Occipital lobe (tissue), 2 donors: ENCODE results near the gene FHIP2A. TPM values are rescaled to one million over a fixed set of nuclear protein-coding genes. Genes with fewer than 3 reads are reported as not detected.
"Not testable (repeated sequence)": the region's sequence is repeated elsewhere in the genome, so short reads cannot be mapped to it uniquely, and the experiment has no call there.

ENCODE experiments used
- DNase-seq: peaks from one replicate; lab custom pipeline; 2025; lab: John Stamatoyannopoulos, UW
- total RNA-seq: library from RNA; depleted of rRNA; stranded (reverse); fragments of >200 nt; gene quantifications from one replicate; pipeline ENCODE4 v1.2.3, GENCODE V29; 2014

The FHIP2A gene
- 47.7 TPM for total RNA-seq

- DNase-seq, result peak; percentile 49
These were observed at the start of gene FHIP2A for GRCh38 chr10:114821293-114821914. FHIP2A (plus strand) TSS chr10:114821780; CDS start chr10:114822079, 299 bp downstream.

- no peak for DNase-seq
These were observed 48.9 kb upstream of the FHIP2A start for GRCh38 chr10:114772496-114773196.

GRCh38 chr10:114773197-114773532 is 48.4 kb upstream of the FHIP2A start:
- DNase-seq, result no peak

GRCh38 chr10:114775082-114775481 is 46.5 kb upstream of the FHIP2A start:
- not testable (repeated sequence) for DNase-seq

- DNase-seq, result no peak
These were observed 44.2 kb upstream of the FHIP2A start for GRCh38 chr10:114777415-114777814.

- DNase-seq, result no peak
These were observed 41.6 kb upstream of the FHIP2A start for GRCh38 chr10:114779803-114780576.

GRCh38 chr10:114780577-114781184 is 40.9 kb upstream of the FHIP2A start:
- DNase-seq, result no peak

- no peak for DNase-seq
These were observed 38.9 kb upstream of the FHIP2A start for GRCh38 chr10:114782666-114783065.

- DNase-seq, result no peak
These were observed 37.9 kb upstream of the FHIP2A start for GRCh38 chr10:114783686-114784085.

GRCh38 chr10:114786492-114786891 is 35.1 kb upstream of the FHIP2A start:
- not testable (repeated sequence) for DNase-seq

GRCh38 chr10:114787131-114787530 is 34.4 kb upstream of the FHIP2A start:
- DNase-seq, result not testable (repeated sequence)

- no peak for DNase-seq
These were observed 29.8 kb upstream of the FHIP2A start for GRCh38 chr10:114791768-114792167.

GRCh38 chr10:114795039-114795438 is 26.5 kb upstream of the FHIP2A start:
- no peak for DNase-seq

- no peak for DNase-seq
These were observed 21.2 kb upstream of the FHIP2A start for GRCh38 chr10:114800361-114800760.

GRCh38 chr10:114801411-114801813 is 20.2 kb upstream of the FHIP2A start:
- DNase-seq, result no peak

GRCh38 chr10:114802177-114802576 is 19.4 kb upstream of the FHIP2A start:
- no peak for DNase-seq

- DNase-seq, result no peak
These were observed 14.8 kb upstream of the FHIP2A start for GRCh38 chr10:114806562-114807391.

GRCh38 chr10:114808982-114809381 is 12.6 kb upstream of the FHIP2A start:
- no peak for DNase-seq

GRCh38 chr10:114810926-114811325 is 10.7 kb upstream of the FHIP2A start:
- DNase-seq, result no peak

- DNase-seq, result no peak
These were observed 9.7 kb upstream of the FHIP2A start for GRCh38 chr10:114811862-114812261.

- no peak for DNase-seq
These were observed 5.8 kb upstream of the FHIP2A start for GRCh38 chr10:114815791-114816190.
